Measurements from ENCODE around the gene IGSF23. TPM values are rescaled to one million over a fixed set of nuclear protein-coding genes. Genes with fewer than 3 reads are reported as not detected.
A peak's percentile ranks its signal among the peaks of the same experiment; 100 is the strongest.
"Not testable (repeated sequence)": the region's sequence is repeated elsewhere in the genome, so short reads cannot be mapped to it uniquely, and the experiment has no call there.

The IGSF23 gene
- polyA plus RNA-seq, 1 donor, result 0.83 TPM

DNA sequence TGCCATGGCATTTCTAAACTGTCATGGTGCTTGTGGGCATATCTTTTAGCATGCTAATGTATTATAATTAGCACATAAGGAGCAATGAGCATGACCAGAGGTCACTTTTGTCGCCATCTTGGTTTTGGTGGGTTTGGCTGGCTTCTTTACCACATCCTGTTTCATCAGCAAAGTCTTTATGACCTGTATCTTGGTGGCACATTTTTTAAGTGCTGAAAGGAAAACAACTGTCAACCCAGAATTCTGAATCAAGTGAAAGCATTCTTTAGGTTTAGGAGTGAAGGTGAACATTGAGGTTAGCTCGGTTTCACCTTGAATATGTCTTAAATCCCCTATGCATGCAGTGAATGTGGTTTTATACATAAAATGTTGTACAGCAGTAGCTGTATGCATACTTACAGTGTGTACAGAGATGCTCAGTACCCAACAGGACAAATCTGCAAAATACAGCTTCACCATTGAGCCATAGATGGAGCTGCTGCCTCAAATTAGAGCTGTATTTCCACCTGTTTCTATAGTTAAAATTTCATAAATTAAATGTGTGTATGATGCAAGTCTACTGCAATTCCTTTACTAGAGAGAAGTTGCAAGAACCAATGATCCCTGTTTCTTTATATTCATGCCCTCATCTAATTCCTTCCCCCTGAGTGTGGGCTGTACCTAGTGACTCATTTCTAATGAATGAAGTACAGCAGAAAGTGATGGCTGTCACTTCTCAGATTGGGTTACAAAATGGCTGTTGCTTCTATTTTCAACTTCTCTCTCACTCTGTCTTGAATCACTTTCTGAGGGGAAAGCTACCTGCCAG lies 25.2 kb upstream of the IGSF23 start:
- DNase-seq, result no peak

DNA sequence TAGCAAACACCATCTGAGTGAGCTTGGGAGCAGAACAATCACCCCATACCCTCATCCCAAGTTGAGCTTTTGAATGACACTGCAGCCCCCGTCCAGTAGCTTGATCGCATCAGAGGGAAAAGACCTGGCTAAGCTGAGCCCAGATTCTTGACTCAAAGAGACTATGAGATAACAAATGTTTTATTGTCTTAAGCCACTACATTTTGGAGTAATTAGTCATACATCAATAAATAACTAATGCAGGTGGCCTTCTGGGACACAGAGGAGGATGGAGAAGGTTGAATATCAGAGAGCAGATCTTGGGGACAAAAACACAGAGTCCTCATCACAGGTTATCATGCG lies 24.6 kb upstream of the IGSF23 start:
- no peak for DNase-seq

DNA sequence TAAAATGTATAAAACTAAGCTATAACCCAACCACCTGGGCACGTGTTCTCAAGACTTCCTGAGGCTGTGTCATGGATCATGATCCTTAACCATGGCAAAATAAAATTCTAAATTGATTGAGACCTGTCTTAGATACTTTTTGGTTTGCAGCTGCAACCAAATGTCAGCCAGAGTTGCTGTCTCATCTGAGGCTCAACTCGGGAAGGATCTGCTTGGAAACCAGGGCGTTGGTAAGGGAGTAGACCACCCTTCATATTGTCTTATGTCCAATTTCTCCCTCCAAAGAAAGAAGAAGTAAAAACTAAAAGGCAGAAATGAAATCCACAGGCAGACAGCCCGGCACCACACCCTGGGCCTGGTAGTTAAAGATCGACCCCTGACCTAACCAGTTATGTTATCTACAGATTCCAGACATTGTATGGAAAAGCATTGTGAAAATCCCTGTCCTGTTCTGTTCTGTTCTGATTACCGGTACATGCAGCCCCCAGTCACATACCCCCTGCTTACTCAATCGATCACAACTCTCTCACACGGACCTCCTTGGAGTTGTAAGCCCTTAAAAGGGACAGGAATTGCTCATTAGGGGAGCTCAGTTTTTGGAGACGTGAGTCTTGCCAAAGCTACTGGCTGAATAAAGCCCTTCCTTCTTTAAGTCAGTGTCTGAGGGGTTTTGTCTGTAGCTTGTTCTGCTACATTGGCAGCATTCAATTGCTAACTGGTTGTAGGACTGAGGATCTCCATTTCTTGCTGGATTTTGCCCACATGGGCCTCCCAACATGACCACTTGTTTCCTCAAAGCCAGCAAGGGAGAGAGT lies 22.9 kb upstream of the IGSF23 start:
- no peak for DNase-seq

DNA sequence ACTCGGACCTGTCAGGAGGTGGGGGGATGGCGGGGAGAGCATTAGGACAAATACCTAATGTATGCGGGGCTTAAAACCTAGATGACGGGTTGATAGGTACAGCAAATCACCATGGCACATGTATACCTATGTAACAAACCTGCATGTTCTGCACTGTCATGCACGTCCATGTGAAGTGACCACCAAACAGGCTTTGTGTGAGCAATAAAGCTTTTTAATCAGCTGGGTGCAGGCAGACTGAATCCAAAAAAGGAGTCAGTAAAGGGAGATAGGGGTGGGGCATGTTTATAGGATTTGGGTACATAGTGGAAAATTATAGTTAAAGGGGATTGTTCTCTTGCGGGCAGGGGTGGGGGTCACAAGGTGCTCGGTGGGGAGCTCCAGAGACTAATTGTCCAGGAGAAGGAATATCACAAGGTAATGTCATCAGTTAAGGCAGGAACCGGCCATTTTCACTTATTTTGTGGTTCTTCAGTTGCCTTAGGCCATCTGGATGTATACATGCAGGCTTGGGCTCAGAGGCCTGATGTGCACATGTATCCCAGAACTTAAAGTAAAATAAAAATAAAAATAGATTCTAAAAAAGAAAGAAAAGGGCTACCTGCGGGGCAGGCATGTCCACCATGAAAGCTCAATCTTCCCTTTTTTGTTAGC lies 21.9 kb upstream of the IGSF23 start:
- not testable (repeated sequence) for DNase-seq

DNA sequence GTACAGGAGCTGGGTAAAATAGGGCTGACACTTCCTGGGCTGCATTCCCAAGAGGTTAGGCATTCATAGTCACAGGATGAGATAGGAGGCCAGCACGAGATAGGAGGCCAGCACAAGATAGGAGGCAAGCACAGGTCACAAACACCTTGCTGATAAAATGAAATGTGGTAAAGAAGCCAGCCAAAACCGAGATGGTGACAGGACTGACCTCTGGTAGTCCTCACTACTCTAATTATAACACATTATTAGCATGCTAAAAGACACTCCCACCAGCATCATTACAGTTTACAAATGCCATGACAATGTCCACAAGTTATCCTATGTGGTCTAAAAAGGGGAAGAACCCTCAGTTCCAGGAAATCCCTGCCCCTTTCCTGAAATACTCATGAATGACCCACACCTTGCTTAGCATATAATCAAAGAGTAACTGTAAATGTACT lies 20.9 kb upstream of the IGSF23 start:
- no peak for DNase-seq

DNA sequence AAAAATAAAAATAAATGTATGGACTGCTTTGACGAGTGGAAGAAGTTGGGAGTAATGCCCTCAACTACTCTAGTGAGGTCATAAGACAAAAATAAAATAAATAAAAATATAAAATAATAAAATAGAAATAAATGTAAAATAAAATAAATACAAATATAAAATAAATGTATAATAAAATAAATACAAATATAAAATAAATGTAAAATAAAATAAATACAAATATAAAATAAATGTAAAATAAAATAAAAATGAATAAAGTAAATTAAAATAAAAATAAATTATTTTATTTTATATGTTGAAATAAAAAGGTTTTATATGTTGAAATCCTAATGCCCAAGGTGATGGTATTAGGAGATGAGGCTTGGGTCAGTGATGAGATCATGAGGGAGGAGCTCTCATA lies 20.1 kb upstream of the IGSF23 start:
- no peak for DNase-seq

DNA sequence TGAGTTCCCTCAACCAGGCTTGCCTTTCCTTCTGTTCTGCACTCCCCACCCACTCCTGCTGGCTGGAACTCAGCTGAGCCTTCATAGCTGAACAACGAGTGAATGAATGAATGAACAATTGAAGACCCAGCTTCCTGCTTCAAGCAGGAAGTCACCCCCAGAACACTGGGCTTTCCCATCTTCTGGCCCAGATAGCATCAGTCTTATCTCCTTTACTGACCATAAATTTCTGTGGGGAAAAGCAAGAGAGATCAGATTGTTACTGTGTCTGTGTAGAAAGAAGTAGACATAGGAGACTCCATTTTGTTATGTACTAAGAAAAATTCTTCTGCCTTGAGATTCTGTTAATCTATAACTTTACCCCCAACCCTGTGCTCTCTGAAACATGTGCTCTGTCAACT lies 19.5 kb upstream of the IGSF23 start:
- DNase-seq, result not testable (repeated sequence)

DNA sequence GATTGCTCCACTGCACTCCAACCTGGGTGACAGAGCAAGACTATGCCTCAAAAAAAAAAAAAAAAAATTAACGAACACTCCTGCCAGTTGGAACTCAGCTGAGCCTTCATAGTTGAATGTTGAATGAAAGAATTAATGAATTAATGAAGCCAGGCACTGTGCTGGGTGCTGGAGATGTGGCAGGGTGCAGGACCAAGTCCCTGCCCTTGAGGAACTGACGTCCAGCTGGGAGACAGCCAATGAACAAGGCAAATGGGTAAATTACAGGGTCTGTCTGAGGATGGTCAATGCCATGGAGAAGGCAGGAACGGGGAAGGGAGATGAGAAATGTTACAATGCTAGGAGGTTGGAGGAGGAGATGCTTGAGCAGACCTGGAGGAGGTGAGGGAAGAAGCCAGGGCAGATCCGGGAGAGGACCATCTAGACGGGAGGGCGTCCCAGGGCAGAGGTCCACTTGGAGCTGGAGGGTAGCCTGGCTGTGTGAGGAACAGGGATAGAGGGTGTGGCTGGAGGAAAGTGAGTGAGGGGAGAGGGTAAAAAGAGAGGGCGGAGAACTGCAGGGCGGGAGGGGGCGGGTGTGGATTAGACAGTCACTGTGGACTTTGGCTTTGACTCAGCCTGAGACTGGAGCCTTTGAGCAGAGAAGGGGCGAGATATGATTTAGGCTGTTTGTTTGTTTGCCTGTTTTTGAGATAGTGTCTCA lies 16.8 kb upstream of the IGSF23 start:
- DNase-seq, result no peak

DNA sequence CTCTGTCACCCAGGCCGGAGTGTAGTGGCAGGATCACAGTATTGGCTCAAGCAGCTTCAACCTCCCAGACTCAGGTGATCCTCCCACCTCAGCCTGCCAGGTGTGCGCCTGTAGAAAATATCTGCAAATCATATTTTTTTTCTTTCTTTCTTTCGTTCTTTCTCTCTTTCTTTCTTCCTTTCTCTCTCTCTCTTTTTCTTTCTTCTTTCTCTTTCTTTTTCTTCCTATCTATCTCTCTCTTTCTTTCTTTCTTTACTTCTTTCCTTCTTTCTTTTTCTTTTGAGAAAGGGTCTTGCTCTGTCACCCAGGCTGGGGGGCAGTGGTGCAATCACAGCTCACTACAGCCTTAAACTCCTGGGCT lies 16.3 kb upstream of the IGSF23 start:
- no peak for DNase-seq

DNA sequence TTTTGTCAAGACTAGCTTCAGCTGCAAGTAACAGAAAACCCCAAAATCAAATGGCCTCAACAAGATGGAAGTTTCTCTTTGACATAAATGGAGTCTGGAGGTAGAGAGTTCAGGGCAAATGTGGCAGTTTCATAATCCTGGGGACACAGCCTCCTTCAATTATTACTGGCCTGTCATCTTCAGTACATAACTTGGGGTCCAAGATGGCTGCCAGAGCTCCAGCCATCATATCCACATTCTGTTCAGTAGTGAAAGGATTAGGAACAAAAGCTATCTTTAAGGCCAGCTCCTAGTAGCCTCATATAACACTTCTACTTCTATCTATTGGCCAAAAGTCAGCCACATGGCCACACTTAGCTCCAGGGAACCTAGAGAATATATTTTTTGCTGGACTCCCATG lies 15.0 kb upstream of the IGSF23 start:
- no peak for DNase-seq

DNA sequence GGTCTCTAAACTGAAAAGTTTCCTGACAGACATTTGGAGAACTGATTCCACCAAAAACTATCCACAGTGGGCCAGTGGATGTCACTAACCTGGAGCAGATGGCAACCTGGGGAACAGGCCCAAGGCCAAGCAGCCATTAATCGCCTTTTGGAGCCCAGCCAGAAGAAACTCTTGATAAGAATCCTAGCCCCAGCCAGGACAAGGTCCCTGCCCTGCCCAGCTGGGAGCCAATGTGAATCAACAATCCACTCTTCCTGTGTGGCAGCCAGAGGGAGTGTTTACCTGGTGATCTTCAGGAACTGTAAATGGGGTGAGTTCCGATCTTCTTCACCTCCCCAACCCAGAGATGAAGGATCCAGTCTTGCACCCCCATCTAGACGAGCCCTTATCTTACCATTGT lies 14.5 kb upstream of the IGSF23 start:
- no peak for DNase-seq

DNA sequence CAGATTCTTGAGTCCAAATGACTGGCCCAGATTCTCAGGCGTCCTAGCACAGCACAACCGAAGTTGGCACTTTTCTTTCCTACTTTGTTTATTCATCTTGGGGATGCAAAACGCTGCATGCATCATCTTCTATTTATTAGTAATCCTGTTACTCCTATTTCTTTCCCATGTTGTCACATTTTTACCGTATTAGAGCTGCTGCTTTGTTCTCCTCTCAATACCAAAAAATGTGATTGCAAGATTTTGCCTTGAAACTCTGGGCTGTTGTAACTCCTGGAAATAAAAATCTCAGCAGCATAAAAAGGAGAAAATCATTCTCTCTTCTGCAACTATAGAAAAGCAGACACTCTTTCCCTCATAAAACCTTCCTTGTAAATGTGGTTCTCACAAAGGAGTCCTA lies 12.9 kb upstream of the IGSF23 start:
- no peak for DNase-seq

DNA sequence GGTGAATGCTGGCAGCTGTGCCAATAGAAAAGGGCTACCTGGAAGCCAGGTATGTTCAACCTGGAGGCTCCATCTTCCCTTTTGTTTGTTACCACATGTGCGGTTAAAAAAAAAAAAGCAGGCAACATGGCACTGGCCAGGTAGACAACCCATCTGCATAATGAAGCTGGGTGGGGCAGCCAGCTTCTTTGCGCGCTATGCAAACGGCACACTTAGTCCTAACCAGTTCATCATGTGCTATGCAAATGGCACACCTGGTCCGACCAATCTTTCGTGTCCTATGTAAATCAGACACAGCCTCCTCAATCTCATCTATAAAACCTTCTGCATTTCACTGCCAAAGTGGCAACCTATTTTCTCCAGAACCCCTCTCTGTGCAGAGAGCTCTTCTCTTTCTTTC lies 11.3 kb upstream of the IGSF23 start:
- no peak for DNase-seq

DNA sequence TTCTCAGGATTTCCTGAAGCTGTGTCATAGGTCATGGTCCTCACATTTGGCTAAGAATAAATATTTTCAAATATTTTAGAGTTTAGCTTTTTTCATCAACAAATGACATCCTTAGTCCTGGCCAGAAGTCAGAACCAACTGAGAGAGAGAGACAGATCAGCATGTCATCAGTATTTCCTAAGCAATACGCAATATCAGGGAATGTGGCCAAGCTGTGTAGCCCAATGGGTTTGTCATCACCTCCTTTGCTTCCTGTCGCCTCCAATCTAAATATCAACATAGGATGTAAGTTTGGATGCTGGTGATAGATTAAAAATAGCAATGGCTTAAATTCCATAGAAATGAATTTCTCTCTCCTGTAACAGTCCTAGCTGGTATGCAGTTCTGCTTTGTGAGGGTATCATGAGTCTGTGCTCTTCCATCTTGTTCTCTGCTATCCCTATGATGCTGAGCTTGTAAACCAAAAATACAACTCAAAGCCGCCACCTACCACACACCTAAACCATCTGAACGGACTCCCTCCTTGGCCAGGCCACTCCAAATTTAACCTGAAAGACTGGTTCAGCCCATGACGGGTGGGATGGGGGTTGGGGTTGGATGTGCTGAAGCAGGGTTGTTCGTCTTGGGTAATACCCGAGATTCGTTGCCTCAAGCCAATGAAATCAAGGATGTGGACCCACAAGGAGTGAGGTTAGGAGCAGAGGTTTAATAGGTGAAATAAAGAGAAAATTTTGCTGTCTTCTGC lies 10.0 kb upstream of the IGSF23 start:
- no peak for DNase-seq

DNA sequence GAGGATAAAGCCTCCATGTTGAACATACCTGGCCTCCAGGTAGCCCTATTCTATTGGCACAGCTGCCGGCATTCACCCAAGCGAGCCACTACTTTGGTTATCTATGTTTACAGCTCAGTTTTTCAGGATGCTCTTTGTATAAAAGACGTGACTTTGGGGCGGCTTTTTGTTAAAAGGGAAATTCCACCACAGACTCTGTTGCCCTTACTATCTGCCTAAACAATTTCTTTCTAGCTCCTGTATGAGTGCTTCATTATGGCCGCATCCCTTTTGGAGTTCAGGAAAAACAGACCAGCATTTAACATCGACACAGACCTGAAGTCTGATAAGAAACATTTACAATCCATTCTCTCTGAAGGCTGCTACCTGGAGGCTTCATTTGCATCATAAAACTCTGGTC lies 9.1 kb upstream of the IGSF23 start:
- no peak for DNase-seq

DNA sequence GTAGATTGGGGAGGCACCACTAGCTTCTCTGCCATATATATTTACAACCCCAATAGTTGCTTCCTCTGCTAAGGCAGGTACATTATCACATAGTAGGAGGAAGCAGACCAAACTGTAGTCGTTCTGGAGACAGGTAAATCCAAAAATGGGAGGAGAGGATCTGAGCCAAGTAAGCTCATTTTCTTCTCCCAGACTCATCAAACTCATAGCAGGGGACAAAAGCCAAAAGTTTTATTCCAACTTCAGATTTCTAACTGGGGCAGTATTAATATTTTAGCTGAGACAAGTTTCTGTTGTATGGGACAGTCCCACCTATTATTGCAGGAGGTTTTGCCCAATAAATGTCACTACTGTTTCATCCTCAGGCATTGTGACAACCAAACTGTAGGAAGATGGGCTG lies 7.8 kb upstream of the IGSF23 start:
- no peak for DNase-seq

DNA sequence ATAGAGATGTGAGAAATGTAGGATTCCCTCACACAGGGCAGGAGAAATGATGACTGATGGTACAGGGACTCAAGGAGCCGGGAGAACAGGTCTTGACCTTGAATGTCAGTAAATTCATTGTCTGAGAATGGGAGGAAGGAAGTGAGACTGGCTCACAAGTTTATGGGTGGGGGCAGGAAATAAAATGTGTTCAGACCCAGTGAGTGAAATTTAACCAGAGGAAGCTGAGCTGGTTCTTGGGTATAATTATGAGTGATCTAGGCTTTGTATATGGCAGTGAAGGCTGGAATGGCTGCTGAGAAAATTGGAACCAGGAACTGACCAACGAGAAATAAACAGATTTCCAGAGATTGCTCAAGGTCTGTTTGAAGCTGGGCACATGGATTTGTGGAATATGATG lies 6.3 kb upstream of the IGSF23 start:
- DNase-seq, result no peak

DNA sequence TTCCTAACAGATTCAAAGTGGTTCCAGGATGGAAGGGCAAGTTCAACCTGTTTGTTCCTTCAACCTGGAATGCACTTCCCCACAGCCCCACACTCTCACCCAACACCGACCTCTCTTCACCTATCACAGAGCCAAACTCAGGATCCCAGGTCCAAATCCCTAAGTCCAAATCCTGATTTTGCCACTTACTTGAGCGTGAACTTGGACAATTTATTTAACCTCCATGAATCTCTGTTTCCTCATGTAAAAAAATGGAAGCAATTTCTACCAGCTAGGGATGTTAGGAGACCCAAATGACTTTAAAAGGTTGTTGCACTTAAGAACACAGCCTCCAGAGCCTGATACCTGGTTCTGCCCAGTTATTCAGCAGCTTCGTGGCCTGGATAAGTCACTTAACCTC lies 5.4 kb upstream of the IGSF23 start:
- no peak for DNase-seq

DNA sequence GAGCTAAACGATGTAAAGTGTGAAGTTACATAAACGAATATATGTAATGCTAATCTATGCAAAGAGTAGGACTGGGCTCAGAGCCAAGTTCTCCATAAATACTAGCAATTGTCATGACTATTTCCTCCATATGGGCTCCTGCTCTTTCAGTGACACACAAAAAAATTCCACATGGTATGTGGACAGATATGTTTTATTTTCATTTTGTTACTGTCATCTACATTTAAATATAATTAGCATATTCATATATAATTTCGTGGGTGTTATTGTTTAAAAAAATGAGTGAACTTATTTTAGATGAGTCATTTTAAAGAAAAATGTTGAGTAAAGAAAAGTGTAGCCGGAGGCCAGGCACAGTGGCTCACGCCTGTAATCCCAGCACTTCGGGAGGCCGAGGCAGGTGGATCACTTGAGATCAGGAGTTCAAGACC lies 5.0 kb upstream of the IGSF23 start:
- DNase-seq, result peak; percentile 47

DNA sequence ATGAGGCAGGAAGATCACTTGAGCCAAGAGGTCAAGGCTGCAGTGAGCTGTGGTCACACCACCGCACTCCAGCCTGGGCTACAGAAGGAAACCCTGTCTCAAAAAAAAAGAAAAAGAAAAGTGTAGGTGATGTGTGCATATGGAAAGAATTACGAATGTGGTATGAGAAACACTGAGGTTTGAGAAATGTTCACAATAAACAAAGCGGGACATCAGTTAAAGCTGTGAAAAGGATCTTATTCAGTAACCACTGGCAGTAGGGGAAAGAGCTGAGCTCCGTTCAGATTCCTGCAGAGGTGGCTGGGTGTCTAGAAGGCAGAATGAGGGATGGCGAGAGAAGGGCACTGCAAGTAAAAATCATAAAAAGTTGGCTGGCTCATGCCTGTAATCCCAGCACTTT lies 4.1 kb upstream of the IGSF23 start:
- DNase-seq, result no peak

DNA sequence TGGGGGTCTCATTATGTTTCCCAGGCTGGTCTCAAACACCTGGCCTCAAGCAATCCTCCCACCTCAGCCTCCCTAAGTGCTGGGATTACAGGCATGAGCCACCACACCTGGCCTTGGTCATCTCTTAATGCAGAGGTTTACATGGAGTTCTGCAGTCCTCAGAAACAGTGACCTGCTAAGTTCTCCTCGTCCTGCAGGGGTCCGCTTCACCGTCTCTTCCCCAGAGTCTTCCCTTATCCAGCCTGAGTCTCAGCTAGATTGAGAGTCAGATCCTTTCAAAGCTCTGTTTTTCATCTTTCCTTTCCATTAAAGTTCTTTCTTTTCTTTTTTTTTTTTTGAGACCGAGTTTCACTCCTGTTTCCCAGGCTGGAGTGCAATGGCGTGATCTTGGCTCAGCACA lies 2.9 kb upstream of the IGSF23 start:
- DNase-seq, result not testable (repeated sequence)

DNA sequence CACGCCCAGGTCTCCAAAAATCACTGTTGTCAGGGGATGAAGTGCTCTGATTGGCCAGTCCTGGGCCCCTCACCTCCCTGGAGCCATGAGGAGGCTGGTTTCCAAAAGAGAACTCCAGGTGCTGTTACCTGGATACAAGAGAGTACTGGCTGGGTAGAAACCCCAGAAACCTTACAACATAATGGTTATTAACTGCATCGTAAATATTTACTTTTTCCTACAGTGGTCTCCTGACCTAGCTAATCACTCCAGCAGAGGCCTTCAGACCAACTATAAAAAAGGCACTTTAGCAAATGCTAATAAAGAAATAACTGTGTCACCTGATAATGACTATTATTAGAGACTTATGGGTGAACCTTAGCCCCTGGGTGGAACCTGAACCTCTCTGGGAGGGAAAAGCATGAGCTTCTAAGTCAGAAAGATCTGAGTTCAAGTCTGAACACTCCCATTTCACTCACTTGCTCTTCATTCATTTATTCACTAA lies 1.5 kb upstream of the IGSF23 start:
- no peak for DNase-seq
